K562 (cell line): ENCODE data around the gene IL1RAPL2. TPM values are rescaled to one million over a fixed set of nuclear protein-coding genes. Genes with fewer than 3 reads are reported as not detected.

Source experiments
- ATAC-seq: fragments of 200-7000 bp; cut with Tn5 transposase; 3 replicates; pipeline ENCODE4 v1.9.1; 2020; ENCODE audit warnings: moderate library complexity
- BruUV-seq: library from RNA; stranded (reverse); fragments of 400-500 nt; replicated peaks from 2 replicates; lab custom pipeline; 2021; lab: Mats Ljungman, UMichigan
- CTCF ChIA-PET: fragments of 300-600 bp; formaldehyde crosslinking; extraction: SDS; loops from one replicate; lab custom pipeline; 2021; ENCODE audit warnings: low intra/inter-chr PET ratio; lab: Yijun Ruan, JAX
- POLR2A ChIA-PET: fragments of 300-600, 350-650 bp; sonication (Branson Sonifier 250); formaldehyde crosslinking; extraction: SDS; loops from one replicate; lab custom pipeline; 2021; ENCODE audit warnings: antibody characterized with exemption, inconsistent platforms; lab: Yijun Ruan, JAX
- DNase-seq, 4 experiments: peaks; one replicate each; pipeline versions ENCODE4 v3.0.0 to v3.0.0-alpha.2; 2011 to 2018; ENCODE audit warnings: low spot score in 3 of 4, mixed read lengths in 3 of 4; ENCODE audit errors: extremely low read depth in 1 of 4
- FAIRE-seq: peaks from 2 replicates; lab custom pipeline; 2011; peaks lifted over from hg19 to GRCh38; lab: Jason Lieb, UNC
- H2AFZ ChIP-seq: 2 replicates; pipeline ENCODE4 v1.6.0; 2011; ENCODE audit warnings: low read depth, low read length, control low read depth, inconsistent platforms
- H3K27ac ChIP-seq: fragments of 200-600 bp; 3 replicates; pipeline ENCODE4 v1.8.0; 2011; ENCODE audit warnings: low read depth, mild to moderate bottlenecking, control low read depth, inconsistent platforms, low read length, moderate library complexity, mixed read lengths; ENCODE audit errors: extremely low read depth
- H3K27me3 ChIP-seq, 2 experiments: fragments of 300-600 bp in 1 of 2; 2 replicates in 1 of 2; 3 replicates in 1 of 2; pipeline versions ENCODE4 v1.6.0 to v1.8.0; 2011; ENCODE audit warnings: inconsistent platforms in 2 of 2, low read length in 2 of 2, mild to moderate bottlenecking in 1 of 2, mixed read lengths in 1 of 2, moderate library complexity in 1 of 2; ENCODE audit not compliant: control insufficient read depth in 2 of 2, insufficient read depth in 2 of 2
- H3K36me3 ChIP-seq: fragments of 300-600 bp; 3 replicates; pipeline ENCODE4 v1.8.0; 2011; ENCODE audit warnings: mild to moderate bottlenecking, low read length, inconsistent platforms; ENCODE audit not compliant: control insufficient read depth, insufficient read depth
- H3K4me1 ChIP-seq, 2 experiments: fragments of 200-600 bp in 1 of 2; replicated peaks in 1 of 2; 2 replicates in 1 of 2; 3 replicates in 1 of 2; pipeline versions ENCODE4 v1.5.1 to v1.8.0; 2011; ENCODE audit warnings: inconsistent platforms in 2 of 2, low read length in 2 of 2, mild to moderate bottlenecking in 1 of 2, mixed read lengths in 1 of 2, moderate library complexity in 1 of 2; ENCODE audit not compliant: control insufficient read depth in 2 of 2, insufficient read depth in 2 of 2
- H3K4me2 ChIP-seq: 2 replicates; pipeline ENCODE4 v1.6.1; 2011; ENCODE audit warnings: low read length, control low read depth, inconsistent platforms, mixed read lengths; ENCODE audit not compliant: insufficient read depth
- H3K4me3 ChIP-seq: fragments of 200-600 bp; sonication (generic), shearing (Covaris generic); 2 replicates; pipeline ENCODE4 v1.5.1; 2016; ENCODE audit warnings: control low read depth, inconsistent platforms
- H3K79me2 ChIP-seq: fragments of 200-600 bp; 3 replicates; pipeline ENCODE4 v1.8.0; 2011; ENCODE audit warnings: low read length, inconsistent platforms; ENCODE audit not compliant: control insufficient read depth, insufficient read depth
- H3K9ac ChIP-seq, 2 experiments: 2 replicates each; pipeline versions ENCODE4 v1.6.0 to v1.6.1; 2011; ENCODE audit warnings: low read depth in 2 of 2, low read length in 2 of 2, control low read depth in 1 of 2, inconsistent platforms in 1 of 2, mild to moderate bottlenecking in 1 of 2, mixed read lengths in 1 of 2; ENCODE audit not compliant: insufficient read depth in 1 of 2
- H3K9me1 ChIP-seq: one replicate; pipeline ENCODE4 v1.6.0; 2011; ENCODE audit warnings: inconsistent platforms, mild to moderate bottlenecking, low read length, moderate library complexity; ENCODE audit not compliant: control insufficient read depth, insufficient read depth
- H3K9me3 ChIP-seq: replicated peaks from 2 replicates; pipeline ENCODE4 v1.5.1; 2011; ENCODE audit warnings: low read depth, low read length, inconsistent platforms; ENCODE audit not compliant: control insufficient read depth, insufficient read depth
- H4K20me1 ChIP-seq: replicated peaks from 2 replicates; pipeline ENCODE4 v1.6.1; 2011; ENCODE audit warnings: low read length, inconsistent platforms, mixed read lengths; ENCODE audit not compliant: control insufficient read depth, insufficient read depth
- BRD4 ChIP-seq: fragments of 200-600 bp; sonication (generic); IDR thresholded peaks from 2 replicates; pipeline ENCODE4 v1.6.1; 2017; ENCODE audit warnings: inconsistent platforms
- CBFA2T3 ChIP-seq: fragments of 450-650 bp; IDR thresholded peaks from 2 replicates; pipeline ENCODE4 v1.6.1; 2017
- GABPA ChIP-seq: fragments of 200-800 bp; sonication (Bioruptor generic); conservative IDR thresholded peaks from 2 replicates; pipeline ENCODE4 v1.6.1; 2016; ENCODE audit warnings: low read depth, missing genetic modification characterization, missing compliant biosample characterization
- GATA2 ChIP-seq: sonication (generic); formaldehyde crosslinking; IDR thresholded peaks from 2 replicates; pipeline ENCODE4 v1.4.0; 2020; ENCODE audit warnings: mild to moderate bottlenecking, missing genetic modification reagents
- ID3 ChIP-seq, 2 experiments: fragments of 250-450 bp in 1 of 2; fragments of 450-650 bp in 1 of 2; sonication (Bioruptor Pico) in 1 of 2; IDR thresholded peaks; 2 replicates each; pipeline versions ENCODE4 v1.6.1 to v1.8.0; 2016 to 2021; ENCODE audit warnings: mild to moderate bottlenecking in 2 of 2, moderate library complexity in 2 of 2, missing compliant biosample characterization in 1 of 2, missing genetic modification characterization in 1 of 2
- NR0B1 ChIP-seq: fragments of 450-650 bp; IDR thresholded peaks from one replicate; pipeline ENCODE4 v1.6.1; 2018; ENCODE audit warnings: mild to moderate bottlenecking, moderate library complexity; ENCODE audit not compliant: partially characterized antibody
- SIN3A ChIP-seq, 2 experiments: fragments of 150-350 bp in 1 of 2; IDR thresholded peaks; 2 replicates each; pipeline ENCODE4 v1.6.1; 2011 to 2016; ENCODE audit warnings: borderline replicate concordance in 2 of 2, low read depth in 2 of 2, low read length in 2 of 2, mild to moderate bottlenecking in 2 of 2, moderate library complexity in 2 of 2; ENCODE audit not compliant: control insufficient read depth in 1 of 2
- SREBF2 ChIP-seq: sonication (generic); formaldehyde crosslinking; IDR thresholded peaks from 2 replicates; pipeline ENCODE4 v1.4.0; 2020; ENCODE audit warnings: mild to moderate bottlenecking, missing genetic modification reagents
- ZEB2 ChIP-seq: fragments of 450-650 bp; IDR thresholded peaks from 2 replicates; pipeline ENCODE4 v1.6.1; 2016
- ZNF24 ChIP-seq: fragments of 450-650 bp; IDR thresholded peaks from 2 replicates; pipeline ENCODE4 v1.6.1; 2016
- WGBS: fragments of 100-300 bp; shearing (Covaris generic); methylation state at CpG from one replicate; pipeline ENCODE4 v1.1.6; 2016; ENCODE audit warnings: low coverage, mixed read lengths; ENCODE audit not compliant: insufficient coverage; ENCODE audit errors: missing lambda C conversion rate; 5-methylcytosine and 5-hydroxymethylcytosine counted together
- in situ Hi-C: fragments of 300-500 bp; cut with MboI; formaldehyde crosslinking; loops from 4 replicates; pipeline ENCODE4 v1.15.0; 2018; ENCODE audit warnings: inconsistent platforms, mixed read lengths
- intact Hi-C: fragments of 100-400 bp; cut with micrococcal nuclease; formaldehyde crosslinking; loops from 2 replicates; pipeline ENCODE4 v1.14.2; 2022
- polyA plus RNA-seq, 8 experiments: library from polyadenylated mRNA; depleted of rRNA in 4 of 8; stranded (reverse) in 5 of 8; unstranded in 3 of 8; fragments of >200 nt; fragmentation: Nextera tagmentation in 2 of 8; fragmentation: Illumina TruSeq in 1 of 8; extraction: Ambion mirVana in 2 of 8; extraction: Trizol in 1 of 8; gene quantifications; 2 replicates each; pipeline versions ENCODE4 v1.2.1 to v1.2.3, GENCODE V29; 2011 to 2014; ENCODE audit warnings: inconsistent platforms in 1 of 8, missing spikeins in 1 of 8
- total RNA-seq, 7 experiments: library from RNA; depleted of rRNA in 6 of 7; stranded (reverse); fragments of >200 nt in 6 of 7; fragmentation: Illumina TruSeq in 2 of 7; extraction: Trizol in 2 of 7; gene quantifications; 2 replicates each; pipeline versions ENCODE4 v1.2.1 to v1.2.3, GENCODE V29; 2011 to 2021; ENCODE audit warnings: low replicate concordance in 1 of 7

The IL1RAPL2 gene
- total and polyA plus RNA-seq, 9 of the 15 experiments (the other 6 are each of a cell fraction or from before 2014, with no cell fraction given) = not detected

GRCh38 chrX:105117621-105118020 lies 551.6 kb downstream of the IL1RAPL2 start:
- no peaks in the 10 kb centered on the region for H3K79me2 ChIP-seq
- intact Hi-C loops (no loop called here), in situ Hi-C loops (no loop called here)
- no peaks in the 10 kb centered on the region for H4K20me1 ChIP-seq
- H3K4me3 ChIP-seq = no peak overlapping the region
- no peaks in the 10 kb centered on the region for H3K9me1 ChIP-seq
- H3K4me1 ChIP-seq = no peaks in the 10 kb centered on the region
- FAIRE-seq (no peak), ATAC-seq (no peak), DNase-seq (no peak)
- H3K27me3 ChIP-seq = no peaks in the 10 kb centered on the region
- ChIA-PET CTCF (no interaction called here), POLR2A (no interaction called here)
- 0% methylated on average over 1 of the region's 1 CpG for WGBS
- no peaks in the 10 kb centered on the region for H3K36me3 ChIP-seq
- TF ChIP-seq BRD4 (no peak), GABPA (tag) (no peak), ID3 (CRISPR knock-in tag; IDR thresholded peaks at IDR 0.05) (no peak), ID3 (tag; IDR thresholded peaks at IDR 0.05) (no peak)
- no TSS peak for BruUV-seq
- no peak overlapping the region for H3K4me2 ChIP-seq
- H3K9me3 ChIP-seq = no peaks in the 10 kb centered on the region
- H2AFZ ChIP-seq = no peak overlapping the region
- H3K27ac ChIP-seq = no peak overlapping the region
- H3K9ac ChIP-seq = no peak overlapping the region

- in situ Hi-C loops = no loop called here
- no peak overlapping the region for H3K4me2 ChIP-seq
- H2AFZ ChIP-seq = no peak overlapping the region
- no peaks in the 10 kb centered on the region for H3K9me1 ChIP-seq
- CTCF ChIA-PET = no interaction called here
- H3K36me3 ChIP-seq = no peaks in the 10 kb centered on the region
- DNase-seq = no peak
- no peak overlapping the region for H3K27ac ChIP-seq
- BruUV-seq = no TSS peak
- intact Hi-C loops = no loop called here
- no peaks in the 10 kb centered on the region for H3K4me1 ChIP-seq
- FAIRE-seq = no peak
- no peak overlapping the region for H3K4me3 ChIP-seq
- WGBS = 0% methylated on average over 4 of the region's 4 CpGs
- no peak for ATAC-seq
- no peak overlapping the region for H3K9ac ChIP-seq
- POLR2A ChIA-PET = interaction anchor here (0.5 kb wide), 1 partner anchor 1431 kb away, joined by 3 read pairs; no protein-coding TSS in a partner anchor
- no peak for TF ChIP-seq ZEB2
- TF ChIP-seq SREBF2 (CRISPR knock-in tag) = no peak
- no peak for TF ChIP-seq NR0B1
- TF ChIP-seq SIN3A (IDR thresholded peaks at IDR 0.05; ENCODE audit: borderline replicate concordance in 2 of 2, control insufficient read depth in 1 of 2, low read depth in 2 of 2, low read length in 2 of 2) = no peak
- no peak for TF ChIP-seq CBFA2T3
- no peak for TF ChIP-seq GATA2
- TF ChIP-seq ZNF24 = no peak
- no peaks in the 10 kb centered on the region for H3K79me2 ChIP-seq
- no peaks in the 10 kb centered on the region for H3K27me3 ChIP-seq
- no peaks in the 10 kb centered on the region for H4K20me1 ChIP-seq
- no peaks in the 10 kb centered on the region for H3K9me3 ChIP-seq
These were observed 554.5 kb downstream of the IL1RAPL2 start for GRCh38 chrX:105120463-105120862.
